IPS-18a (cell line): ENCODE results near the gene LTB.

Source experiments
- H3K27ac ChIP-seq: one replicate; pipeline ENCODE4 v1.5.1; 2013; ENCODE audit warnings: low read length
- H3K27me3 ChIP-seq: one replicate; pipeline ENCODE4 v1.6.1; 2013; ENCODE audit warnings: mild to moderate bottlenecking, low read length; ENCODE audit not compliant: control insufficient read depth, insufficient read depth
- H3K36me3 ChIP-seq: one replicate; pipeline ENCODE4 v1.6.1; 2013; ENCODE audit warnings: low read depth, low read length; ENCODE audit not compliant: control insufficient read depth
- H3K4me1 ChIP-seq: one replicate; pipeline ENCODE4 v1.6.1; 2013; ENCODE audit warnings: low read depth, low read length; ENCODE audit not compliant: control insufficient read depth
- H3K4me3 ChIP-seq: one replicate; pipeline ENCODE4 v1.5.1; 2013; ENCODE audit warnings: low read length
- H3K9ac ChIP-seq: one replicate; pipeline ENCODE4 v1.6.1; 2013; ENCODE audit warnings: mild to moderate bottlenecking, low read length, moderate library complexity
- H3K9me3 ChIP-seq: one replicate; pipeline ENCODE4 v1.6.1; 2013; ENCODE audit warnings: low read depth, low read length; ENCODE audit not compliant: control insufficient read depth

Gene LTB

DNA sequence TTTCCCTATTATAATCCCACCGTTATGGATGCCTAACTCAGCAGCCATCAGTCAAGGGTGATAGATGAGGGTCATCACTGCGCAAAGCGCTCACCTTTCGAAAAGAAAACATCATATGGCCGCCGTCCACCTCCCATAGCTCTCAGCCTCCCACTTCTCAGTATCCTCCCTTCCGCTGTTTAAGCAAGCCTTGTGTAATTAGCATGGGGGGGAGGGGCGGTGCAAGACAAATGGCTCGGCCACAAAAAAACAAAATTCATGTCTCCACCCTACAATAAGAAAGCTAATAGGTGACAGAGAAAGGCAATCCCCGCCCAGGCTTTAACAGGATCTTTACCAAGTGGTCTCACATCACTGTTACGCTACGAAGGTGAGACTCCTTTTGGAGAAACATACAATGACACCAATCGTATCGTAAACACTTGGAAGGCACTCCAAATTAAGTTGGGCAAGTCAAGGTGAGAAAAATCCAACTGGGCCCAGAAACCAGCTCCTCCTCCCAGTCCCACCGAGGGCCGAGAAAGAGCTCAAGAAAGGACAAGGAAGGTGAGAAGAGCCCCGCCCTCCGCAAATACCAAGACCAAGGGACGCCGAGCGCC lies 41.1 kb downstream of the LTB start:
- Histone ChIP-seq H3K4me1 (peaks cover 15% of the 10 kb centered on the region), H3K27ac (peak overlapping the region; percentile 96), H3K9ac (peak overlapping the region; percentile 98), H3K27me3 (no peaks in the 10 kb centered on the region), H3K9me3 (no peaks in the 10 kb centered on the region), H3K4me3 (peak overlapping the region; percentile 87), H3K36me3 (peaks cover 40% of the 10 kb centered on the region)

DNA sequence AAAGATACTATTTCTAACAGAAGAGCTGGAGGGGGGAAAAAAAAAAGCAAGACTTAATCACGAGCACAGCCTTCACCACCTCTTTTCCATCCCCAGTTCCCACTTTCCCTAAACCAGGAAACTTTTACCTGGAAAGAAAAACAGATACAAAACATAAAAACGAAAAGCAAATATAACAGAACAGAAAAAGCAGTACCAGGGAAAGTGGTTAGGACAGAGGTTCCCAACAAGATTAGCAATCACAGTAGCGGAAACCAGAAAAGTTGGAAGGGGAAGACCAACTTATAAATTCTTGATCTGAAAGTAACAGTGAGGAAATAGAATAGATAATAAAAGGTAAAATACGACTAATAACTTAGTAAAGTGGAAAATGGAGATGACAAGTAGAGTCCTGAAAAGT lies 41.6 kb downstream of the LTB start:
- Histone ChIP-seq H3K9me3 (no peaks in the 10 kb centered on the region), H3K27ac (no peak overlapping the region), H3K27me3 (no peaks in the 10 kb centered on the region), H3K36me3 (peaks cover 46% of the 10 kb centered on the region), H3K9ac (peak overlapping the region; percentile 98), H3K4me3 (peak overlapping the region; percentile 87), H3K4me1 (peaks cover 13% of the 10 kb centered on the region)

DNA sequence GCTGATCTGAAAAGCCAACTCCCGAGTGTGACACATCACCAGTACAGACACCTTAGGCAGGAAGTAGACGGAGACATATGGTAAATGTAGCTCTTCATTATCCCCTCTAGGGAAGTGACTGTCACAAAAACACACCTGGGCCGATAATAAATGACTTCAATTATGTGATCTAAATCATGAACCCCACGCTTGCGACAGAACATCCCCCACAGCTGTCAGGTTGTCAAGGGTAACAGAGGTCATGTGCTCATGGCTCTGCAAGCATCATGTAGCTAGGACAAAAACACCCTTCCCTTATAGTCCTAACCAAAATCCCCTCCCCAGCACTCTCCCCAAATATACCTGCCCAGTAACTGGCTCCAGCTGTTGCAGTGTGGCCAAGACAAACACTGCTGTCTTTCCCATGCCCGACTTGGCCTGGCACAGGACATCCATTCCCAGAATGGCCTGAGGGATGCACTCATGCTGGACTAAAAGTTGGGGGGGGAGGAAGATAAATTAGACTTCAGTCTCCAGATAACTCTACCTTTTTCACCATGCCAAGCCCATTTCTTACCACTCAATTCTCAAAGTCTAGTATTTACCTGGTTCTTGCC lies 43.3 kb downstream of the LTB start:
- H3K36me3 ChIP-seq, result peaks cover 63% of the 10 kb centered on the region
- H3K27me3 ChIP-seq, result no peaks in the 10 kb centered on the region

DNA sequence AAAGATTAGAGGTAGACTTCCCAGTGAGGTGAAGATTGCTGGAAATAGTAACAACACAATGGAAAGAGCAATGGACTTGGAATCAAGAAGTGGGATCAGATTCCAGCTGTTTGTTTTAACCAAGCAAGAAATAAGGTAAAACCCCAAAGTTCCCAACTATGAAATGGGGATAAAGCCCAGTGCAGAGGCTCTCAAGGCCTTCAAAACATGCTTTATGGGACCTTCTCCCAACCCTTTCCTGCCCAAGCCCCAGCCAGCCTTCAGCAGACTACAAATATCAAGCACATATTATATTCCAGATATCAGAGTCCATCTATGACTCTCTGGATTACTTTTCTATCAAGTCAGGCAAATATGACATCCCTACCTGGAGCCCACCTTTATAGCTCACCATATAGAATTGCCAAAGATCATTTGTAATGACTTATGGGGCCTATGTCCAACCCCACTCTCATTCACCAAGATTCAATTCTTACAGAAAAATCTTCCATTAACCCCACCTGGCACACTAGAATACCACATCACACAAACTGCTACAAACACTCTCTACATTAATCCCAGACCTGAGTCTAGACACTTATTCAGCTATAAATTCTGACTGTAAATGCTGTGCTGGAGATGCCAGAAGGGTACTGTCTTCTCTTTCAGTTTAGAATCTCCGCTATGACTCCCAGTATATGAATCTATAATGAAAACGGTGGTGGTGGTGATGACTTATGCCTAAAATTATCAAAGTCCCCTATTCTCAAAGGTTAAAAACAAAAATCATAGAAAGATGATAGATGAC lies 46.5 kb downstream of the LTB start:
- Histone ChIP-seq H3K27me3 (no peaks in the 10 kb centered on the region), H3K4me3 (no peak overlapping the region), H3K36me3 (peaks cover 95% of the 10 kb centered on the region), H3K9ac (no peak overlapping the region), H3K4me1 (peaks cover 9% of the 10 kb centered on the region), H3K9me3 (no peaks in the 10 kb centered on the region), H3K27ac (no peak overlapping the region)

More for the DNA sequence above, 43.3 kb downstream of the LTB start:
- peaks cover 13% of the 10 kb centered on the region for H3K4me1 ChIP-seq
- no peaks in the 10 kb centered on the region for H3K9me3 ChIP-seq
- H3K4me3 ChIP-seq, result peak overlapping the region; percentile 87
- no peak overlapping the region for H3K27ac ChIP-seq
- no peak overlapping the region for H3K9ac ChIP-seq

DNA sequence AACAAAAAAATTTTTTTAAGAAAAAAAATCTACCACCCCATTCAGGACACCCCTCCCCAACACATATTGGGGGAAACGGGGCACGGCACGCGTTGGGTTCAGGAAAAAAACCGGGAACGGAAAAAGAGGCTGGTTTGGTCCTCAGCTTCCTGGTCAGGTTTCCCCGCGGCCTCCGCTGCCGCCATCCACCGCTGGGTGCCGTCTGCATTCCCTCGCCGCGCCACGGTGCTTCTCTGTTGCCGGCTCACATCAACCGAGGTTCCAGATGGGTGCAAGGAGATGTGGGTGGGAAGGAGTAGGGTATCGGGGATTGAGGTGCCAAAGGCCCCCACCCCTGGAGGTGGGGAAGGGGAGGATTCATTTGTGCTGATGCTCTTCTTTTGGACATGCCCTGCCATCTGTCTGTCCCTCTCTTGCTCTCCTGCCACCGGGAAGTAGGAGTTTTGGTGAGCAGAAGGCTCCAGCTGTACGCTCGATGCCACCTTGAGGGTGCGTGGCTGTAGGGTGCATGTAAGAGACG lies 47.6 kb downstream of the LTB start:
- Histone ChIP-seq H3K4me1 (peaks cover 4% of the 10 kb centered on the region), H3K36me3 (peaks cover 95% of the 10 kb centered on the region), H3K9ac (no peak overlapping the region), H3K4me3 (no peak overlapping the region), H3K9me3 (no peaks in the 10 kb centered on the region), H3K27me3 (no peaks in the 10 kb centered on the region), H3K27ac (no peak overlapping the region)

DNA sequence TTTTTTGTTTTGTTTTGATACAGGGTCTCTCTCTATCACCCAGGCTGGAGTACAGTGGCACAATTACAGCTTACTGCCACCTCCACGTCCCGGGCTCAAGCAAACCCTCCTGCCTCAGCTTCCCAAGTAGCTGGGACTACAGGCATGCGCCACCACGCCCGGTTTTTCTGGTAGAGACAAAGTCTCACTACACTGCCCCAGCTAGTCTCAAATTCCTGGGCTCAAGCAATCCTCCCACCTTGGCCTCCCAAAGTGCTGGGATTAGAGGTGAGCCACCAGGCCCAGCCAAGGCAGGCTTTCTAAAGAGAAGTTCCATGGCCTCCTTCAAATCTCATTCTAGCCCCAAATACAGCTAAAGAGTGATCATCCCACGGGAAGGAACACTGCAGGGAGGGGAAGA lies 48.2 kb downstream of the LTB start:
- Histone ChIP-seq H3K4me3 (no peak overlapping the region), H3K4me1 (no peaks in the 10 kb centered on the region), H3K36me3 (peaks cover 93% of the 10 kb centered on the region), H3K27me3 (no peaks in the 10 kb centered on the region), H3K27ac (no peak overlapping the region), H3K9ac (no peak overlapping the region), H3K9me3 (no peaks in the 10 kb centered on the region)

DNA sequence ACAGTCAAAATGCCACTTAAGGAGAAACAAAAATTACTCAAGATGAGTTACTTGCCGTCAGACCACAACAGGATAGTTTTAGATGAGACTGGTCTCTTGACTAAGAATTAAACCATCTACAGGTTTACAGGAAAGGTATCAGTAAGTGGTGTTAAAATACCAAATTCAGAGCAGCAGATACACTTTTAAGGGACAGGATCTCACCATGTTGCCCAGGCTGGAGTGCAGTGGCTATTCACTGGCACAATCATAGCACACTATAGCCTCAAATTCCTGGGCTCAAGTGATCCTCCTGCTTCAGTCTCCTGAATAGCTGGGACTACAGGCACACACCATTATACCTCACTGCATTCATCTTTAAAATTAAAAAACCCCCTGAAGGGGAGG lies 48.8 kb downstream of the LTB start:
- H3K27ac ChIP-seq, result no peak overlapping the region
- H3K4me3 ChIP-seq, result no peak overlapping the region
- no peak overlapping the region for H3K9ac ChIP-seq
- no peaks in the 10 kb centered on the region for H3K4me1 ChIP-seq
- peaks cover 87% of the 10 kb centered on the region for H3K36me3 ChIP-seq
- H3K27me3 ChIP-seq, result no peaks in the 10 kb centered on the region
- H3K9me3 ChIP-seq, result no peaks in the 10 kb centered on the region

DNA sequence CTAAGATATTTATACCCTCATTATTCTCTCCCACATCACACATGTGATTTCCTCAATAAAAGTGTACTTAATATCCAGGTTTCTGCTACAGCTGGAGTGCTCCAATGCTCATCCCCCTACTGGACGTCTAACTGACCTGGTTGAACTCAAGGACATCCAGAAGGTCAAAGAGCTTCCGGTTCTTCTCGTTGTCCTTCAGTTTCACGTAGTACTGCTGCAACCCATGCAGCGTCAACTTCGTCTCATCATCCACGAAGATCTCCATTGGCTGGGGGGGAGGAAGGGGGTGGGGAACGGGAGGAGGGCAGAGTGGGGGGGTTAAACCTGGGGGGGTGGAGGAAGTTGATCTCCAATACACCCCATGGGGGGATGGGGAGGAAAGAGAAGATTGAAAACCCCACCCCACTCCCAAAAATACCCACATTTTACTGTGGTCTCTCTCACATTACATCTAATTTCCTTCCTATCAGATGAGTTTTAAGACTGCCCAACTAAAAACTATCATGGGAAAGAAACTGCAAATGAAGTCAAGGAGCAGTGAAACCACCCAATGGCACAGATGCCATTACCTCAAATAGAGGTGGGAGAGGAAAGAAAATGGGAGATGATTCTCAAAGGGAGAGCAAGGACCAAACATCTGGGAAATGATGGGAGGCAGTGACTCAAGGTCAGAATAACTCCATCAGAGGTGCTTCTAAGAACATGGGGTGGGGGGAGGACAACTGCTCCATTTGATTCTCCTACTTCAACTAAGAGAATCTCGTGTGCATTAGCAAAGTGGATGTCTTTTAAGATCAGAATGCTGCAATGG lies 49.4 kb downstream of the LTB start:
- H3K9me3 ChIP-seq, result no peaks in the 10 kb centered on the region
- H3K27me3 ChIP-seq, result no peaks in the 10 kb centered on the region
- no peak overlapping the region for H3K4me3 ChIP-seq
- H3K9ac ChIP-seq, result no peak overlapping the region
- H3K27ac ChIP-seq, result no peak overlapping the region
- H3K36me3 ChIP-seq, result peaks cover 81% of the 10 kb centered on the region
- no peaks in the 10 kb centered on the region for H3K4me1 ChIP-seq

DNA sequence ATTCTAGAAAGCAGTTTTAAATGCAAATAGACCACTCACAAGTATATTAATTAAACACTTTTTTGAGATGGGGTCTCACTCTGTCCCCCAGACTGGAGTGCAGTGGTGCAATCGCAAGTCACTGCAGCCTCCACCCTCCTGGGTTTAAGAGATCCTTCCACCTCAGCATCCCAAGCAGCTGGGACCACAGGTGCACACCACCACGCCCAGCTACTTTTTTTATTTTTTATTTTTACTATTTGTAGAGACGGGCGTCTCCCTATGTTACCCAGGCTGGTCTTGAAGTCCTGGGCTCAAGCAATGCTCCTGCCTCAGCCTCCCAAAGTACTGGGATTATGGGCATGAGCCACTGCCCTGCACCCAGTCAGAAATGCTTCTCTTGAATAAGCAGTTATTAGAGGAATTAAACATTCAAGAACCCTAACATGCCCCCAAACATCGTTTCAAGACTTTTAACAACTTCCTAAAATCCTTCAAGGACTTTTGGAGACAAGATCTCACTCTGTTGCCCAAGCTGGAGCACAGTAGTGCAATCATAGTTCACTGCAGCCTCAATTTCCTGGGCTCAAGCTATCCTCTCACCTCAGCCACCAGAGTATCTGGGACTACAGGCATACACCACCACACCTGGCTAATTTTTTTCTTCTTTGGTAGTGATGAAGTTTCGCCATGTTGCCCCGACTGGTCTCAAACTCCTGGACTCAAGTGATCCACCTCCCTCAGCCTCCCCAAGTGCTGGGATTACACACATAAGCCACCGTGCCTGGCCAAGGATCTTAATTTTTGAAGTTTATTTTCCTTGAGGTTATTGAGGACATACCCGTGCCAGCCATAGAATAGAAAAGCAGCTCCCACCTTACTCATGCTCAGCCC lies 50.2 kb downstream of the LTB start:
- Histone ChIP-seq H3K27ac (no peak overlapping the region), H3K36me3 (peaks cover 76% of the 10 kb centered on the region), H3K9me3 (no peaks in the 10 kb centered on the region), H3K9ac (no peak overlapping the region), H3K4me1 (no peaks in the 10 kb centered on the region), H3K27me3 (no peaks in the 10 kb centered on the region), H3K4me3 (no peak overlapping the region)

DNA sequence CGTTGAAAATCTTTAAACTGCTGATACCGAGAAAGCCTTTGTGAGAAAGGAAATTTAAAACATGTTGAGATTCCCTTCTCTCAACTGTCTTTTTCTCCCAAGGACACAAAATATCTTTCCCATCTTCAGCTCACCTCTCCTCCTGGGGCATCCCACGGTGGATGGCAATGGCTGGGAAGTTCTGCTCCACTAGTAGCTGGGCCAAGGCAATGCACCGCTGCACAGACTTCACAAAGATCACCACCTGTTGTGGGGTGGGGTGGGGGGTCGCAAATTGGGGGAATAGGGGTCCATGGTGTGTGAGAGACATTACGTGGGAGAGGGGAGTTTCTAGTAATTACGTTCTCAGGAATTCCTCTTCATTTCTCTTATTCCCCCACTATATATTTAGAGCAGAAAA lies 51.1 kb downstream of the LTB start:
- Histone ChIP-seq H3K4me1 (no peaks in the 10 kb centered on the region), H3K27me3 (no peaks in the 10 kb centered on the region), H3K27ac (no peak overlapping the region), H3K9me3 (no peaks in the 10 kb centered on the region), H3K4me3 (no peak overlapping the region), H3K36me3 (peaks cover 69% of the 10 kb centered on the region), H3K9ac (no peak overlapping the region)
